Esophagus squamous epithelium (tissue), 5 donors: ENCODE measurements around the gene CDKAL1. TPM values are rescaled to one million over a fixed set of nuclear protein-coding genes. Genes with fewer than 3 reads are reported as not detected.
A peak's percentile ranks its signal among the peaks of the same experiment; 100 is the strongest.

ENCODE experiments used
- DNase-seq: peaks from one replicate; lab custom pipeline; 2025; lab: John Stamatoyannopoulos, UW
- H3K27ac ChIP-seq, 4 donors: fragments of 200-600 bp; sonication (generic); one replicate each; pipeline ENCODE4 v1.5.1; 2016 to 2019; ENCODE audit warnings: mild to moderate bottlenecking in 1 of 4
- H3K27me3 ChIP-seq, 4 donors: fragments of 200-600 bp; sonication (generic); 1 replicate in 3 of 4; 2 replicates in 1 of 4; pipeline versions ENCODE4 v1.5.1 to v1.6.0; 2017 to 2021; ENCODE audit warnings: antibody characterized with exemption in 1 of 4
- H3K36me3 ChIP-seq, 3 donors: fragments of 200-600 bp; sonication (generic); one replicate each; pipeline ENCODE4 v1.5.1; 2016 to 2019
- H3K4me1 ChIP-seq, 3 donors: fragments of 200-600 bp; sonication (generic); one replicate each; pipeline ENCODE4 v1.5.1; 2017 to 2019
- H3K4me3 ChIP-seq, 4 donors: fragments of 200-600 bp; sonication (generic); 1 replicate in 3 of 4; 2 replicates in 1 of 4; pipeline ENCODE4 v1.5.1; 2016 to 2019; ENCODE audit warnings: mild to moderate bottlenecking in 2 of 4, moderate library complexity in 1 of 4
- H3K9me3 ChIP-seq, 3 donors: fragments of 200-600 bp; sonication (generic); one replicate each; pipeline ENCODE4 v1.5.1; 2016 to 2019
- POLR2A ChIP-seq, 4 donors: fragments of 450-650 bp; IDR thresholded peaks; one replicate each; pipeline ENCODE4 v1.6.1; 2017; ENCODE audit warnings: antibody characterized with exemption in 4 of 4, mild to moderate bottlenecking in 4 of 4, moderate library complexity in 3 of 4
- WGBS, 2 donors: methylation state at CpG; one replicate each; pipeline ENCODE4 v1.1.5; 2018; 5-methylcytosine and 5-hydroxymethylcytosine counted together
- intact Hi-C: fragments of 100-400 bp; cut with DNase I; formaldehyde crosslinking; loops from one replicate; pipeline ENCODE4 v1.15.0; 2022
- total RNA-seq, 4 donors: library from RNA; depleted of rRNA; stranded (reverse); fragments of >200 nt; gene quantifications; one replicate each; pipeline ENCODE4 v1.1.0, GENCODE V29; 2016
- TF ChIP-seq, protein P1 (sequence below), 6 experiments: fragments of 450-650 bp in 4 of 6; fragments of 200-600 bp in 2 of 6; sonication (generic) in 2 of 6; IDR thresholded peaks; one replicate each; pipeline ENCODE4 v1.5.1; 2016 to 2019; ENCODE audit warnings: antibody characterized with exemption in 6 of 6, mild to moderate bottlenecking in 4 of 6, moderate library complexity in 4 of 6
- donor health status: DM: yes; HTN: yes; CAD: no.

CDKAL1 gene
- total RNA-seq, 4 donors from 2014 or later = 6.5 to 13.0 (median 10.7) TPM

DNA sequence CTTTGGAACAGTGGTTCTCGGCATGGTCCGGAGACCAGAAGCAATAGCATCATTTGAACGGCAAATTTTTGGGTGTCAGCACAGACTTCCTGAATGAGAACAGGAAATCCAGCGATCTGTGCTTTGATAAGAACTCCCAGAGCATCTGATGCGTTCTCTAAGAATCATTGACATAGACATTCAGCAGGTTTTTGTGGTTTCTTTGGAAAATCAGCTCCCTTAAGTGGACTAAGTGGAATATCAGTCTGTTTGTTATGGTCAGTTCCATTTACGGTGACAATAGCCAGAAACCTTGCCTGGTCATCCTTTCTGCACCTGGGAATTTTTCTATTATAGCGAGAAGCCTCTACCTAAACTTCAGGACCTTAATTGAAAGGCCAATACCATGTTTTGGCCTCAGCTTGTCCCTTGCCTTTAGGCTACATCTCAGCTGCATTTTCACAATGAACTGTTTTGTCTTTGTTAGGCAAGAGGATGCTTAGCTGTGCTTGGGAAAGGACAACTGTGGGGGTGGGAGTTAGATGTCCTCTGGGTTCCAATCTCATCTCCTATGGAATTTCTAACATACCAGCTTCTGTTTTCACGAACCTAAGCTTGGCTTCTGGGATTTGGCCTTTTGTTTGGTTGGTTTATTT is 299.7 kb downstream of the CDKAL1 start:
- intact Hi-C loops = no loop called here
- Histone ChIP-seq H3K9me3 (no peaks in the 10 kb centered on the region), H3K4me3 (no peak overlapping the region), H3K27me3 (no peaks in the 10 kb centered on the region), H3K36me3 (no peaks in the 10 kb centered on the region), H3K4me1 (no peaks in the 10 kb centered on the region), H3K27ac (no peak overlapping the region)
- TF ChIP-seq, protein P1, sequence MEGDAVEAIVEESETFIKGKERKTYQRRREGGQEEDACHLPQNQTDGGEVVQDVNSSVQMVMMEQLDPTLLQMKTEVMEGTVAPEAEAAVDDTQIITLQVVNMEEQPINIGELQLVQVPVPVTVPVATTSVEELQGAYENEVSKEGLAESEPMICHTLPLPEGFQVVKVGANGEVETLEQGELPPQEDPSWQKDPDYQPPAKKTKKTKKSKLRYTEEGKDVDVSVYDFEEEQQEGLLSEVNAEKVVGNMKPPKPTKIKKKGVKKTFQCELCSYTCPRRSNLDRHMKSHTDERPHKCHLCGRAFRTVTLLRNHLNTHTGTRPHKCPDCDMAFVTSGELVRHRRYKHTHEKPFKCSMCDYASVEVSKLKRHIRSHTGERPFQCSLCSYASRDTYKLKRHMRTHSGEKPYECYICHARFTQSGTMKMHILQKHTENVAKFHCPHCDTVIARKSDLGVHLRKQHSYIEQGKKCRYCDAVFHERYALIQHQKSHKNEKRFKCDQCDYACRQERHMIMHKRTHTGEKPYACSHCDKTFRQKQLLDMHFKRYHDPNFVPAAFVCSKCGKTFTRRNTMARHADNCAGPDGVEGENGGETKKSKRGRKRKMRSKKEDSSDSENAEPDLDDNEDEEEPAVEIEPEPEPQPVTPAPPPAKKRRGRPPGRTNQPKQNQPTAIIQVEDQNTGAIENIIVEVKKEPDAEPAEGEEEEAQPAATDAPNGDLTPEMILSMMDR (IDR thresholded peaks at IDR 0.05) = no peak
- no peak for TF ChIP-seq POLR2A (IDR thresholded peaks at IDR 0.05)
- DNase-seq = no peak
- 82 to 84% methylated on average over 8 of the region's 8 CpGs for WGBS, 2 donors

DNA sequence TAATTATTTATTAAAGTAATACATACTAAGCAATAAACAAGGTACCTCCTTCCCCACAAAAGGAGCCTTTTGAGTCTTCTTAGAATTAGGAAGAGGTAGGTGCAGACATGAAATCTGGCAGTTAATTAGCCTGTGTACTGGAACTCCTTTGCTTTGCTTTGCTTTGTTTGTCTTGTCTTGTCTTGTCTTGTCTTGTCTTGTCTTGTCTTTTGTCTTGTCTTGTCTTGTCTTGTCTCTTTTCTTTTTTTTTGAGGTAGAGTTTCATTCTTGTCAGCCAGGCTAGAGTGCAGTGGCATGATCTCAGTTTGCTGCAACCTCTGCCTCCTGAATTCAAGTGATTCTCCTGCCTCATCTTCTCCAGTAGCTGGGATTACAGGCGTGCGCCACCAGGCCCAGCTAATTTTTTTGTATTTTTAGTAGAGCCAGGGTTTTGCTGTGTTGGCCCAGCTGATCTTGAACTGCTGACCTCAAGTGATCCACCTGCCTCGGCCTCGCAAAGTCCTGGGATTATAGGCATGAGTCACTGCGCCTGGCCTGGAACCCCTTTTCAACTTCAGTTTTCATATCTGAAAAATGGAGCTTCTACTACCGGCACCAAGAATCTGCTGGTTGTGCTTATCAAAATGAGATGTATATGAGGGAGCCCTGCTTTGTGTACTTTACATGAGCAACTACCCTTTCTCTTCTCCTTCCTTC is 301.2 kb downstream of the CDKAL1 start:
- H3K27me3 ChIP-seq = no peaks in the 10 kb centered on the region
- no peak for DNase-seq
- TF ChIP-seq, protein P1 (IDR thresholded peaks at IDR 0.05) = no peak
- no peak for TF ChIP-seq POLR2A (IDR thresholded peaks at IDR 0.05)
- H3K4me1 ChIP-seq = no peaks in the 10 kb centered on the region
- H3K36me3 ChIP-seq = no peaks in the 10 kb centered on the region
- H3K4me3 ChIP-seq = no peak overlapping the region
- no peaks in the 10 kb centered on the region for H3K9me3 ChIP-seq
- intact Hi-C loops = no loop called here
- H3K27ac ChIP-seq = no peak overlapping the region
- 83 to 87% methylated on average over 6 of the region's 6 CpGs for WGBS, 2 donors

DNA sequence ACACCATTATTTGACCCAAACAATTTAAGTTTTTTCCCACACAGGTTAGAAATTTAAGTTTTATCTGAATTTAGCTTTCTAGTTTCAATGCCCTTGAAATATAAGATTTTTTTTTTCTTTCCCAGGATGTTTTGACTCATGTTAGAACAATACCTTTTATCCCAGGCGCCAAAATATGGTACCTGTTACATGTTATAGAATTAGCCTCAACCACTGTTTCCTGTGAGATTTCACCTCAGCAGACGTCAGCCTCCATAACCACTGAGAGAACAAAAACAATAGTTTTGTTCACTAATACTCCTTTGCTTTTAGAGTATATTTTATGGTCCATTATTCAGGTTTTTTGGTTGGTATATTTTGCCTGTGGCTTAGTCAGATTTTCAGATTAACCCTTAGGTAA is 302.9 kb downstream of the CDKAL1 start:
- Histone ChIP-seq H3K4me3 (no peak overlapping the region), H3K9me3 (no peaks in the 10 kb centered on the region), H3K27ac (no peak overlapping the region), H3K27me3 (no peaks in the 10 kb centered on the region), H3K36me3 (no peaks in the 10 kb centered on the region), H3K4me1 (no peaks in the 10 kb centered on the region)
- TF ChIP-seq, protein P1 (IDR thresholded peaks at IDR 0.05) = no peak
- TF ChIP-seq POLR2A (IDR thresholded peaks at IDR 0.05) = no peak
- 70 to 79% methylated on average over 2 of the region's 2 CpGs for WGBS, 2 donors
- no peak for DNase-seq
- intact Hi-C loops = no loop called here

DNA sequence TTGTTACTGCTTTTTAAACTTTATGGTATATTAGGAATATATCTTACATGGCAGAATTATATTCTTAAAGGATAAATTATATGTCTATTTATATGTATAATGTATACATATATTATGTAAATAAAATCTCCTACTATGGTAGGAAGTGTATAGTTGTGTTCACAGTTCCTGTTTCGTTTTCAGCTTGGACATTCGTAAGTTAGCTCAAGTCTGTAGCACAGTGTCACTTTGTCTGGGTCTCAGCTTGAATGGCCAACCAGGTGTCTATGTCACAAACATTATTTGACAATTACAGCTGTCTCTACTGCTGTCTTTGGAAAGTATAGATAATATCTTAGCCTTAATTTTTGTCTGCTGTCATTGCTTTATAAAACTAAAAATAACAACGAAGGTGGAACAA is 303.9 kb downstream of the CDKAL1 start:
- TF ChIP-seq POLR2A (IDR thresholded peaks at IDR 0.05) = no peak
- TF ChIP-seq, protein P1 (IDR thresholded peaks at IDR 0.05) = no peak
- Histone ChIP-seq H3K9me3 (no peaks in the 10 kb centered on the region), H3K27ac (no peak overlapping the region), H3K36me3 (no peaks in the 10 kb centered on the region), H3K27me3 (no peaks in the 10 kb centered on the region), H3K4me1 (no peaks in the 10 kb centered on the region), H3K4me3 (no peak overlapping the region)
- WGBS, 2 donors = 91 to 94% methylated on average over 3 of the region's 3 CpGs
- intact Hi-C loops = no loop called here
- DNase-seq = no peak

DNA sequence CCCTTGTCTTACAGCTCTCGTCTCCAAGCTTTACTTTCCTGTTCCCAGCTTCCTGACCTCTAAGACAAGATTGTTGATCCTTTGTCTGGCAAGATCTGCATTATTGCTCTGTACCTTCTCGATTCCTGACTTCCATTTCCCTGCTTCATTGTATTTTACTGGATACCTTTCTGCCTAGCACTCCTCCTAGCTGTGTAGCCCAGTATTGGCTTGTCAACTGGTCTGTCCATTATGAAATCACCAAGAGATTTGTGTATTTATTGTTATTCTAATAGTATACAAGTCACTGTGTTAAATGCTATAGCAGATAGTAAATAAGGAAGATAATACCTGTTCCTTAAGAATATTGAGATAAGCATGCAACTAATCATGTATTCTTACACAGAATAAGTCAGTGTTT is 305.4 kb downstream of the CDKAL1 start:
- no peak for TF ChIP-seq POLR2A (IDR thresholded peaks at IDR 0.05)
- TF ChIP-seq, protein P1 (IDR thresholded peaks at IDR 0.05) = peak in 1 of 6 experiments; percentile 11
- Histone ChIP-seq H3K27ac (no peak overlapping the region), H3K9me3 (no peaks in the 10 kb centered on the region), H3K27me3 (no peaks in the 10 kb centered on the region), H3K36me3 (no peaks in the 10 kb centered on the region), H3K4me1 (no peaks in the 10 kb centered on the region), H3K4me3 (no peak overlapping the region)
- DNase-seq = no peak
- 85 to 94% methylated on average over 2 of the region's 2 CpGs for WGBS, 2 donors
- intact Hi-C loops = no loop called here
